ENCODE data around the gene ACSM2B. TPM values are rescaled to one million over a fixed set of nuclear protein-coding genes. Genes with fewer than 3 reads are reported as not detected.
"Not testable (repeated sequence)": the region's sequence is repeated elsewhere in the genome, so short reads cannot be mapped to it uniquely, and the experiment has no call there.

ACSM2B gene
- polyA plus RNA-seq, 10 donors = 0.19 to 1.2 (median 0.45) TPM; not detected in 1

GRCh38 chr16:20532284-20532792 is 43.8 kb downstream of the ACSM2B start:
- DNase-seq = not testable (repeated sequence)

GRCh38 chr16:20531795-20532194 is 44.4 kb downstream of the ACSM2B start:
- DNase-seq = not testable (repeated sequence)

GRCh38 chr16:20520103-20520502 is 56.1 kb downstream of the ACSM2B start:
- no peak for DNase-seq

GRCh38 chr16:20519231-20519630 is 56.9 kb downstream of the ACSM2B start:
- DNase-seq = no peak

GRCh38 chr16:20517149-20517548 is 59.0 kb downstream of the ACSM2B start:
- DNase-seq = no peak

- no peak for DNase-seq
These were observed 60.5 kb downstream of the ACSM2B start for GRCh38 chr16:20515688-20516090.

- DNase-seq = no peak
These were observed 65.8 kb downstream of the ACSM2B start for GRCh38 chr16:20510323-20510722.

- no peak for DNase-seq
These were observed 68.9 kb downstream of the ACSM2B start for GRCh38 chr16:20507280-20507679.

- DNase-seq = no peak
These were observed 71.7 kb downstream of the ACSM2B start for GRCh38 chr16:20504418-20504817.

- not testable (repeated sequence) for DNase-seq
These were observed 84.7 kb downstream of the ACSM2B start for GRCh38 chr16:20491448-20491847.

GRCh38 chr16:20490994-20491393 is 85.2 kb downstream of the ACSM2B start:
- not testable (repeated sequence) for DNase-seq

Other genes starting within 250 kb of the ACSM2B start
- under 1 TPM in 1 of 10 donors, not detected in 9; 0.05 TPM for gene GP2, start 248.9 kb downstream of the ACSM2B start, polyA plus RNA-seq (ENCODE audit: insufficient read length in 10 of 10)
- under 1 TPM in 2 of 10 donors, not detected in 8; 0.17 to 0.18 TPM for gene UMOD, start 223.7 kb downstream of the ACSM2B start, polyA plus RNA-seq (ENCODE audit: insufficient read length in 10 of 10)
- gene PDILT, start 171.6 kb downstream of the ACSM2B start, polyA plus RNA-seq (ENCODE audit: insufficient read length in 10 of 10) = not detected
- 1 to 10 TPM in 1 of 10 donors, under 1 TPM in 7, not detected in 2; 0.17 to 2.9 (median 0.34) TPM for gene ACSM5, start 166.8 kb downstream of the ACSM2B start, polyA plus RNA-seq (ENCODE audit: insufficient read length in 10 of 10)
- gene ACSM2A, start 124.8 kb downstream of the ACSM2B start, polyA plus RNA-seq (ENCODE audit: insufficient read length in 10 of 10) = under 1 TPM; 0.12 to 0.62 (median 0.34) TPM
- under 1 TPM in 2 of 10 donors, not detected in 8; 0.10 to 0.24 TPM for gene ACSM1, start 121.3 kb upstream of the ACSM2B start, polyA plus RNA-seq (ENCODE audit: insufficient read length in 10 of 10)
- 10 to 100 TPM; 26.2 to 36.6 (median 31.5) TPM for gene THUMPD1, start 165.5 kb upstream of the ACSM2B start, polyA plus RNA-seq (ENCODE audit: insufficient read length in 10 of 10)
- gene ACSM3, start 187.6 kb upstream of the ACSM2B start, polyA plus RNA-seq (ENCODE audit: insufficient read length in 10 of 10) = 1 to 10 TPM; 2.3 to 6.4 (median 3.2) TPM
- 10 to 100 TPM; 12.9 to 21.3 (median 18.3) TPM for gene ERI2, start 230.1 kb upstream of the ACSM2B start, polyA plus RNA-seq (ENCODE audit: insufficient read length in 10 of 10)
- gene REXO5, start 230.2 kb upstream of the ACSM2B start, polyA plus RNA-seq (ENCODE audit: insufficient read length in 10 of 10) = 1 to 10 TPM; 3.5 to 6.0 (median 5.1) TPM